HepG2 (cell line): ENCODE results near the gene CDCA5. TPM values are rescaled to one million over a fixed set of nuclear protein-coding genes. Genes with fewer than 3 reads are reported as not detected.
A peak's percentile ranks its signal among the peaks of the same experiment; 100 is the strongest.

Source experiments
- ARNTL ChIP-seq: sonication (generic); formaldehyde crosslinking; IDR thresholded peaks from 2 replicates; pipeline ENCODE4 v1.4.0; 2020; ENCODE audit warnings: mild to moderate bottlenecking, missing genetic modification reagents
- ATAD3A ChIP-seq: sonication (generic); formaldehyde crosslinking; IDR thresholded peaks from 2 replicates; pipeline ENCODE4 v1.4.0; 2020; ENCODE audit warnings: missing genetic modification reagents
- EEA1 ChIP-seq: sonication (generic); formaldehyde crosslinking; IDR thresholded peaks from 2 replicates; pipeline ENCODE4 v1.5.1; 2020; ENCODE audit warnings: mild to moderate bottlenecking, missing genetic modification reagents, borderline replicate concordance
- GATAD1 ChIP-seq: IDR thresholded peaks from 2 replicates; pipeline ENCODE4 v1.6.1; 2016; ENCODE audit warnings: missing genetic modification reagents, missing compliant biosample characterization
- KAT7 ChIP-seq: IDR thresholded peaks from 2 replicates; pipeline ENCODE4 v1.6.1; 2018; ENCODE audit warnings: borderline replicate concordance, missing compliant biosample characterization
- MIER3 ChIP-seq: IDR thresholded peaks from 2 replicates; pipeline ENCODE4 v1.6.1; 2016; ENCODE audit warnings: missing compliant biosample characterization, borderline replicate concordance
- NFIB ChIP-seq: sonication (generic); formaldehyde crosslinking; IDR thresholded peaks from 2 replicates; pipeline ENCODE4 v1.9.0; 2021; ENCODE audit warnings: missing genetic modification reagents, mild to moderate bottlenecking, borderline replicate concordance
- NFYB ChIP-seq: sonication (generic); formaldehyde crosslinking; IDR thresholded peaks from 2 replicates; pipeline ENCODE4 v1.4.0; 2020; ENCODE audit warnings: missing genetic modification reagents
- SMAD1 ChIP-seq: sonication (generic); formaldehyde crosslinking; IDR thresholded peaks from 2 replicates; pipeline ENCODE4 v1.4.0; 2020; ENCODE audit warnings: missing genetic modification reagents, low read depth, mild to moderate bottlenecking, borderline replicate concordance
- SP5 ChIP-seq: IDR thresholded peaks from 2 replicates; pipeline ENCODE4 v1.6.1; 2016; ENCODE audit warnings: low read depth, borderline replicate concordance
- SYNCRIP ChIP-seq: fragments of 200-400 bp; formaldehyde crosslinking; IDR thresholded peaks from 2 replicates; pipeline ENCODE4 v1.6.1; 2018; ENCODE audit warnings: mild to moderate bottlenecking, low read depth, low read length; ENCODE audit not compliant: insufficient read depth
- TP53 ChIP-seq: sonication (generic); formaldehyde crosslinking; conservative IDR thresholded peaks from 2 replicates; pipeline ENCODE4 v1.4.0; 2020; ENCODE audit warnings: missing genetic modification reagents
- polyA plus RNA-seq, 8 experiments: library from polyadenylated mRNA; depleted of rRNA in 3 of 8; stranded (reverse) in 7 of 8; unstranded in 1 of 8; fragments of >200 nt; fragmentation: Illumina TruSeq in 4 of 8; extraction: Trizol in 4 of 8; gene quantifications; 2 replicates each; pipeline versions ENCODE4 v1.2.1 to v1.2.3, GENCODE V29; 2011 to 2016; ENCODE audit warnings: low read depth in 4 of 8, missing spikeins in 1 of 8, mixed read lengths in 1 of 8; ENCODE audit not compliant: insufficient read depth in 1 of 8
- total RNA-seq, 5 experiments: library from RNA; depleted of rRNA; stranded (reverse); fragments of >200 nt; fragmentation: Illumina TruSeq; extraction: Trizol; gene quantifications; 2 replicates each; pipeline ENCODE4 v1.2.3, GENCODE V29; 2016; ENCODE audit warnings: low read depth in 1 of 5
- TF ChIP-seq, protein P1 (sequence below): sonication (generic); formaldehyde crosslinking; IDR thresholded peaks from 2 replicates; pipeline ENCODE4 v1.4.0; 2020; ENCODE audit warnings: missing genetic modification reagents
- TF ChIP-seq, protein P2 (sequence below): sonication (generic); formaldehyde crosslinking; IDR thresholded peaks from 2 replicates; pipeline ENCODE4 v1.5.0; 2020; ENCODE audit warnings: mild to moderate bottlenecking, low read depth, missing genetic modification reagents, borderline replicate concordance
- TF ChIP-seq, protein P3 (sequence below): sonication (generic); formaldehyde crosslinking; IDR thresholded peaks from 2 replicates; pipeline ENCODE4 v1.4.0; 2020; ENCODE audit warnings: missing genetic modification reagents
- TF ChIP-seq, protein P4 (sequence below): sonication (generic); formaldehyde crosslinking; IDR thresholded peaks from 2 replicates; pipeline ENCODE4 v1.4.0; 2020; ENCODE audit warnings: mild to moderate bottlenecking, missing genetic modification reagents
- TF ChIP-seq, protein P5 (sequence below), 2 experiments: sonication (generic) in 1 of 2; formaldehyde crosslinking in 1 of 2; IDR thresholded peaks; 2 replicates each; pipeline versions ENCODE4 v1.6.1 to v1.9.0; 2014 to 2022; ENCODE audit warnings: antibody characterized with exemption in 1 of 2, borderline replicate concordance in 1 of 2, inconsistent platforms in 1 of 2, low read depth in 1 of 2, missing genetic modification reagents in 1 of 2

CDCA5 gene
- total and polyA plus RNA-seq, 2 of the 13 experiments (the other 11 are each of a cell fraction or from before 2014, with no cell fraction given) = 13.5 to 50.6 TPM

DNA sequence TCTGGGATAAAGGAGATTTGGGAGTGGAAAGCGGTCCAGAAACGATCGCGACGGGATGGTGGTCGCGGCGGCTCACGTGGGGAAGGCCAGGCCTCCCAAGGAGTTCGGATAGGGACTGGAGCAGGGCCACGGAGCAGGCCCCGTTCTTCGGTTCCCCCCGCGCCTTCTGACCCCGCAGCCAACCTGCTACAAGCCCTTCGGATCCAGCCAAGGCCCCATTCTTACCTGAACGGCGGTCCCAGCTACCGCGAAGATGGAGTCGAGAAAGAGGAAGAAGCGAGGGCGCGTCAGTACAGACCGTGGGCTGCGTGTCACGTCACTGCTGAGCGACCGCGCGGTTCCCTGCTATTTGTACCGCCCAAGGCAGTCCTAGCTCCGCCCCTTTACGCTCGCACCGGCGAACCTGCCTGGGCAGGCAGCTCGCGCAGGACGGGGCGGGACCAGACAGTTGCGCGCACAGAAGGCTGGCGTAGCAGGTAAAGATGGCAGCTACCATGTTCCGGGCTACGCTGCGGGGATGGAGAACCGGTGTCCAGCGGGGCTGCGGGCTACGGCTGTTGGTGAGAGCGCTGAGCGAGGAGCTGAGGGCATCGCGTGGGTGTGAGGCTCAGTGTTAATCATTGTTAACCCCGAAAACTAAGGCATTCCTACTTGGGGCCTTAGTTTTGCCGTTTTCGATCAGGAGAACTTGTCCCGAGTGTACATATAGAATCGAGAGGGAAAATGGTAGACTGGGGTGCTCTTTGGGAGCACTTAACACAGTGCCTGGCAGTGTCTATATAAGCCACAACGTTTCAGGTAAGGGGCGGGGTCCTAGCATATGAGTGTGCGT is 38.2 kb upstream of the CDCA5 start, which contains the start of the genes FAU and MRPL49 (continued):
- TF ChIP-seq, protein P1, sequence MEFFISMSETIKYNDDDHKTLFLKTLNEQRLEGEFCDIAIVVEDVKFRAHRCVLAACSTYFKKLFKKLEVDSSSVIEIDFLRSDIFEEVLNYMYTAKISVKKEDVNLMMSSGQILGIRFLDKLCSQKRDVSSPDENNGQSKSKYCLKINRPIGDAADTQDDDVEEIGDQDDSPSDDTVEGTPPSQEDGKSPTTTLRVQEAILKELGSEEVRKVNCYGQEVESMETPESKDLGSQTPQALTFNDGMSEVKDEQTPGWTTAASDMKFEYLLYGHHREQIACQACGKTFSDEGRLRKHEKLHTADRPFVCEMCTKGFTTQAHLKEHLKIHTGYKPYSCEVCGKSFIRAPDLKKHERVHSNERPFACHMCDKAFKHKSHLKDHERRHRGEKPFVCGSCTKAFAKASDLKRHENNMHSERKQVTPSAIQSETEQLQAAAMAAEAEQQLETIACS (CRISPR knock-in tag) = peak; percentile 75
- TF ChIP-seq TP53 (peak; percentile 84; the same call in 1 of the 2 replicates), NFIB (CRISPR knock-in tag) (no peak), ATAD3A (CRISPR knock-in tag) (no peak), NFYB (peak; percentile 65; the same call in 1 of the 2 replicates), EEA1 (CRISPR knock-in tag) (no peak), ARNTL (0 out of 2 replicates have a peak, but pooled peaks have one; percentile 15), SYNCRIP (no peak), SP5 (peak; percentile 86), MIER3 (peak; percentile 71; the same call in 1 of the 2 replicates), KAT7 (peak; percentile 57; the same call in 1 of the 2 replicates), GATAD1 (CRISPR knock-in tag) (peak; percentile 97), SMAD1 (peak; percentile 87; the same call in 1 of the 2 replicates)
- TF ChIP-seq, protein P2, sequence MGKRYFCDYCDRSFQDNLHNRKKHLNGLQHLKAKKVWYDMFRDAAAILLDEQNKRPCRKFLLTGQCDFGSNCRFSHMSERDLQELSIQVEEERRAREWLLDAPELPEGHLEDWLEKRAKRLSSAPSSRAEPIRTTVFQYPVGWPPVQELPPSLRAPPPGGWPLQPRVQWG (CRISPR knock-in tag) = peak; percentile 85; the same call in 1 of the 2 replicates
- TF ChIP-seq, protein P3, sequence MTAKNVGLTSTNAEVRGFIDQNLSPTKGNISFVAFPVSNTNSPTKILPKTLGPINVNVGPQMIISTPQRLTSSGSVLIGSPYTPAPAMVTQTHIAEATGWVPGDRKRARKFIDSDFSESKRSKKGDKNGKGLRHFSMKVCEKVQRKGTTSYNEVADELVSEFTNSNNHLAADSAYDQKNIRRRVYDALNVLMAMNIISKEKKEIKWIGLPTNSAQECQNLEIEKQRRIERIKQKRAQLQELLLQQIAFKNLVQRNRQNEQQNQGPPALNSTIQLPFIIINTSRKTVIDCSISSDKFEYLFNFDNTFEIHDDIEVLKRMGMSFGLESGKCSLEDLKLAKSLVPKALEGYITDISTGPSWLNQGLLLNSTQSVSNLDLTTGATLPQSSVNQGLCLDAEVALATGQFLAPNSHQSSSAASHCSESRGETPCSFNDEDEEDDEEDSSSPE = peak; percentile 76
- TF ChIP-seq, protein P4, sequence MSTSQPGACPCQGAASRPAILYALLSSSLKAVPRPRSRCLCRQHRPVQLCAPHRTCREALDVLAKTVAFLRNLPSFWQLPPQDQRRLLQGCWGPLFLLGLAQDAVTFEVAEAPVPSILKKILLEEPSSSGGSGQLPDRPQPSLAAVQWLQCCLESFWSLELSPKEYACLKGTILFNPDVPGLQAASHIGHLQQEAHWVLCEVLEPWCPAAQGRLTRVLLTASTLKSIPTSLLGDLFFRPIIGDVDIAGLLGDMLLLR (CRISPR knock-in tag) = peak; percentile 51; the same call in 1 of the 2 replicates
- TF ChIP-seq, protein P5, sequence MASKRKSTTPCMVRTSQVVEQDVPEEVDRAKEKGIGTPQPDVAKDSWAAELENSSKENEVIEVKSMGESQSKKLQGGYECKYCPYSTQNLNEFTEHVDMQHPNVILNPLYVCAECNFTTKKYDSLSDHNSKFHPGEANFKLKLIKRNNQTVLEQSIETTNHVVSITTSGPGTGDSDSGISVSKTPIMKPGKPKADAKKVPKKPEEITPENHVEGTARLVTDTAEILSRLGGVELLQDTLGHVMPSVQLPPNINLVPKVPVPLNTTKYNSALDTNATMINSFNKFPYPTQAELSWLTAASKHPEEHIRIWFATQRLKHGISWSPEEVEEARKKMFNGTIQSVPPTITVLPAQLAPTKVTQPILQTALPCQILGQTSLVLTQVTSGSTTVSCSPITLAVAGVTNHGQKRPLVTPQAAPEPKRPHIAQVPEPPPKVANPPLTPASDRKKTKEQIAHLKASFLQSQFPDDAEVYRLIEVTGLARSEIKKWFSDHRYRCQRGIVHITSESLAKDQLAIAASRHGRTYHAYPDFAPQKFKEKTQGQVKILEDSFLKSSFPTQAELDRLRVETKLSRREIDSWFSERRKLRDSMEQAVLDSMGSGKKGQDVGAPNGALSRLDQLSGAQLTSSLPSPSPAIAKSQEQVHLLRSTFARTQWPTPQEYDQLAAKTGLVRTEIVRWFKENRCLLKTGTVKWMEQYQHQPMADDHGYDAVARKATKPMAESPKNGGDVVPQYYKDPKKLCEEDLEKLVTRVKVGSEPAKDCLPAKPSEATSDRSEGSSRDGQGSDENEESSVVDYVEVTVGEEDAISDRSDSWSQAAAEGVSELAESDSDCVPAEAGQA (IDR thresholded peaks at IDR 0.05; ENCODE audit: low read depth) = peak; percentile 97
- TF ChIP-seq, protein P5 (CRISPR knock-in tag; IDR thresholded peaks at IDR 0.05; ENCODE audit: borderline replicate concordance) = no peak
